Mesothelial cell of epicardium (in vitro differentiated cells): Measurements from ENCODE around the gene EEIG1. TPM values are rescaled to one million over a fixed set of nuclear protein-coding genes. Genes with fewer than 3 reads are reported as not detected.

Experiments used
- DNase-seq, 2 experiments: peaks; one replicate each; pipeline ENCODE4 v3.0.0; 2021; ENCODE audit warnings: low spot score in 2 of 2; ENCODE audit not compliant: unreplicated experiment in 2 of 2
- H3K27ac Mint-ChIP-seq: 2 replicates; pipeline ENCODE4 v1.8.0; 2021; ENCODE audit warnings: mixed read lengths
- H3K27me3 Mint-ChIP-seq: 2 replicates; pipeline ENCODE4 v1.8.0; 2021; ENCODE audit warnings: low read depth, mixed read lengths
- H3K36me3 Mint-ChIP-seq: 2 replicates; pipeline ENCODE4 v1.8.0; 2021; ENCODE audit warnings: mixed read lengths
- H3K4me1 Mint-ChIP-seq: 2 replicates; pipeline ENCODE4 v1.8.0; 2021; ENCODE audit warnings: mixed read lengths
- H3K4me3 Mint-ChIP-seq: 2 replicates; pipeline ENCODE4 v1.8.0; 2021; ENCODE audit warnings: mild to moderate bottlenecking, moderate library complexity, mixed read lengths
- H3K9me3 Mint-ChIP-seq: 2 replicates; pipeline ENCODE4 v1.8.0; 2021; ENCODE audit warnings: mixed read lengths
- total RNA-seq: library from RNA; stranded (reverse); gene quantifications from 3 replicates; pipeline ENCODE4 v1.2.1, GENCODE V29; 2021
- TF ChIP-seq, protein P1 (sequence below): fragments of 200-600 bp; sonication (generic); IDR thresholded peaks from one replicate; pipeline ENCODE4 v1.5.0; 2021; ENCODE audit warnings: antibody characterized with exemption; ENCODE audit not compliant: unreplicated experiment

The EEIG1 gene
- total RNA-seq, 1 donor from 2014 or later, result 67.4 TPM

DNA sequence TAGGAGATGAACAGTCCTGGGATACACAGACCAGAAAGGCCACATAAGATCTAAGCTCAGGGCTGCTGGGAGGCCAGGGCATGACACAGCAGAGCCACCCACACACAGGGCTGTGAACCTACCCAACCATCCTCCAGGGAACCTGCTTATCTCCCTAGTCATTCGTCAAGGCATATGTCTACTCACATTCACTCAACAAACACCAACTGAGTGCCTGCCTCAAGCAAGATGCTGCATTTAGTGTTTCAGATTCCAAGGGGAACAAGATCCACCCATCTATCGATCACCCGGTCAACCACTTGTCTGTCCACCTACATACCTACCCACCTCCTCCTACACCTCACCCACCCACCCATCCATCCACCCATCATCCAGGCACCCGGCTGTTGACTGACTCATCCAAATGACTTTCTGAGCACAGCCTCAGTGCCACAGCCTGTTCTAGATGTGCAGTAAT lies 45.0 kb downstream of the EEIG1 start:
- Mint-ChIP-seq H3K4me1 (peaks cover 34% of the 10 kb centered on the region), H3K9me3 (no peaks in the 10 kb centered on the region), H3K27ac (no peak overlapping the region), H3K36me3 (peaks cover 4% of the 10 kb centered on the region), H3K4me3 (peak overlapping the region; percentile 89), H3K27me3 (no peaks in the 10 kb centered on the region)
- no peak for DNase-seq
- TF ChIP-seq, protein P1, sequence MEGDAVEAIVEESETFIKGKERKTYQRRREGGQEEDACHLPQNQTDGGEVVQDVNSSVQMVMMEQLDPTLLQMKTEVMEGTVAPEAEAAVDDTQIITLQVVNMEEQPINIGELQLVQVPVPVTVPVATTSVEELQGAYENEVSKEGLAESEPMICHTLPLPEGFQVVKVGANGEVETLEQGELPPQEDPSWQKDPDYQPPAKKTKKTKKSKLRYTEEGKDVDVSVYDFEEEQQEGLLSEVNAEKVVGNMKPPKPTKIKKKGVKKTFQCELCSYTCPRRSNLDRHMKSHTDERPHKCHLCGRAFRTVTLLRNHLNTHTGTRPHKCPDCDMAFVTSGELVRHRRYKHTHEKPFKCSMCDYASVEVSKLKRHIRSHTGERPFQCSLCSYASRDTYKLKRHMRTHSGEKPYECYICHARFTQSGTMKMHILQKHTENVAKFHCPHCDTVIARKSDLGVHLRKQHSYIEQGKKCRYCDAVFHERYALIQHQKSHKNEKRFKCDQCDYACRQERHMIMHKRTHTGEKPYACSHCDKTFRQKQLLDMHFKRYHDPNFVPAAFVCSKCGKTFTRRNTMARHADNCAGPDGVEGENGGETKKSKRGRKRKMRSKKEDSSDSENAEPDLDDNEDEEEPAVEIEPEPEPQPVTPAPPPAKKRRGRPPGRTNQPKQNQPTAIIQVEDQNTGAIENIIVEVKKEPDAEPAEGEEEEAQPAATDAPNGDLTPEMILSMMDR, result no peak

DNA sequence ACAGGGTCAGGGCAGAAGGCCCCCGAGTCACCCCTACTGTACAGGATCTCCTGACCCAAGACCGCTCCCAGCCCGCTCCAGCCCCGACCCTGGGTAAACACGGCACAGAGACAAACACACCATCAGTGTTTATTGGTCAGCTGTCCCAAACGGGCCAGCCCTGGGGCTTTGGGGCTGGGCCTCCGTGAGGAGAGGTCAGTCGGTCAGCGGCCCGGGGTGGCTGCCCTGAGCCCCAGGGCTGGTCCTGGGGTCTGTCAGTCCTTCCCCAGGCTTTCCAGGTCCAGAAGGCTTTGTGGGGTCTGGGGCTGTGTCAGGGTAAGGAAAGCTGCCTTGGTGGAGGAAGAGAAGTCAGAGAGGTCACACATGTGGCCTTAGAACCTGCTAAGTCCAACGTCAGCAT lies 45.8 kb downstream of the EEIG1 start:
- TF ChIP-seq, protein P1, result no peak
- DNase-seq, result no peak
- peaks cover 3% of the 10 kb centered on the region for H3K27me3 Mint-ChIP-seq
- no peak overlapping the region for H3K27ac Mint-ChIP-seq
- peaks cover 37% of the 10 kb centered on the region for H3K4me1 Mint-ChIP-seq
- no peaks in the 10 kb centered on the region for H3K9me3 Mint-ChIP-seq
- no peaks in the 10 kb centered on the region for H3K36me3 Mint-ChIP-seq
- no peak overlapping the region for H3K4me3 Mint-ChIP-seq

DNA sequence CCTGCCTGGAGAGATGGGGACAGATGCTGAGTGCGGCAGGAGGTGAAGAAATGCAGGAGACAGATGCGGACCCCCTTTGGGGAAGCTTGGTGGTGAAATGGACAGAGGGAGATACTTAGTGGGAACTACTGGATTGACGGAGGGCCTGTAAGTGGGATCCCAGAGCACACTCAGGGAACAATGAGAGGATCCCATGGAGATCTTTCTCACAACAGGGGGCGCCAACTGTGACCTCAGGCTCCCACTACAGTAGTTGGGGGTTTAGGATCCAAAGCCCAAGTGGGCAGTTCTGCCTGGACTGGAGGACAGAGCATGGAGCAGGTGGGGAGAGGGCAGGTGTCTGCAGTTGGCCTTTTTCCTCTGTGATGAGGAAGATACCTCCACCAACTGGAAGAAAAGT lies 46.5 kb downstream of the EEIG1 start:
- Mint-ChIP-seq H3K27ac (no peak overlapping the region), H3K9me3 (no peaks in the 10 kb centered on the region), H3K4me1 (peaks cover 39% of the 10 kb centered on the region), H3K27me3 (peaks cover 11% of the 10 kb centered on the region), H3K4me3 (peak overlapping the region; percentile 22), H3K36me3 (no peaks in the 10 kb centered on the region)
- DNase-seq, result no peak
- TF ChIP-seq, protein P1, result no peak

DNA sequence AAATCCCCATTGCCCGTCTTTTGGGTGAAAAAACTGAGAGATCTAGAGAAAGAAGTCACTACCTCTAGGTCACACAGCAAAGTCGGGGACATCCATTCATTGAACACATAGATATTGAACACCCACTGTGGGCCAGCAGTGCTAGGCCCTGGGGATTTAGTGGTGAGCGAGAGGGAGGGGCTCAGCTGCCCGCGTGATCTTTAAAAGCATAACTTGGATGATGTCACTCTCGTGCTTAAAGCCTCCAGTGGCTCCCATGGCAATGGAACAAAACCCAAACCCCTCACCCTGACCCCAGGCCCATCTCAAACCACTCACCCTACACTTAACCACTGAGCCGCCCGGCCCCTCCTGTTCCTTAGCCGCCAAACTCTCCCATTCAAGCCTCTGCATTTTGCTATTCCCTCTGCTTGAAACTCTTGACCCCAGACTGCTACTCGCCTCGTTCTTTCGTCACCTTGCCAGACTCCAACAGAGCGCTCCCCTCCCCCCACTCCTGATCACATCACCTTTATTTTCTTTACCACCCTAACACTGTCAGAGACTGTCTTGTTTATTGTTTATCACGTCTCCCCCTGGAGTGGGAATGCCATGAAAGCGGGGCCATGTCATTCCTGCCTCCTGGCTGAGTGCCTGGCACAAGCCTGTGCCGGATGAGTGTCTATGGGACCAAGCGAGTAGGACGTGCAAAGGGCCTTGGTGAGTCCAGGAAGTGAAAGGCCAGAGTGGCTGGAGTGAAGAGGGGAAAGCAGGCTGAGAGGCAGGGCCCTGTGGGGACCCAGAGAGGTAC lies 49.5 kb downstream of the EEIG1 start:
- Mint-ChIP-seq H3K36me3 (no peaks in the 10 kb centered on the region), H3K9me3 (no peaks in the 10 kb centered on the region), H3K27me3 (peaks cover 36% of the 10 kb centered on the region), H3K4me3 (peak overlapping the region; percentile 60), H3K27ac (peak overlapping the region; percentile 39), H3K4me1 (peaks cover 22% of the 10 kb centered on the region)
- DNase-seq, result no peak
- TF ChIP-seq, protein P1, result no peak

Other genes starting within 250 kb of the EEIG1 start
- 14.0 to 17.3 TPM (median 15.9 TPM) in 3 replicates for gene TOR2A, start 245.7 kb downstream of the EEIG1 start, total RNA-seq
- 3.4 to 3.9 TPM (median 3.7 TPM) in 3 replicates for gene SH2D3C, start 202.3 kb downstream of the EEIG1 start, total RNA-seq
- 110 to 120 TPM (median 112 TPM) in 3 replicates for gene CDK9, start 195.0 kb downstream of the EEIG1 start, total RNA-seq
- 58.1 to 61.4 TPM (median 58.2 TPM) in 3 replicates for gene FPGS, start 178.1 kb downstream of the EEIG1 start, total RNA-seq
- gene ENG, start 126.3 kb downstream of the EEIG1 start, total RNA-seq, result 7.3 to 8.5 TPM (median 8.1 TPM) in 3 replicates
- gene AK1, start 103.3 kb downstream of the EEIG1 start, total RNA-seq, result 34.4 to 39.4 TPM (median 38.5 TPM) in 3 replicates
- 34.2 to 37.5 TPM (median 36.2 TPM) in 3 replicates for gene ST6GALNAC6, start 81.4 kb downstream of the EEIG1 start, total RNA-seq
- 14.5 to 16.1 TPM (median 15.8 TPM) in 3 replicates for gene ST6GALNAC4, start 63.9 kb downstream of the EEIG1 start, total RNA-seq
- gene PIP5KL1, start 50.2 kb downstream of the EEIG1 start, total RNA-seq, result 7.6 to 9.0 TPM (median 8.2 TPM) in 3 replicates
- 36.8 to 37.5 TPM (median 36.9 TPM) in 3 replicates for gene DPM2, start 43.1 kb downstream of the EEIG1 start, total RNA-seq
- 8.5 to 9.2 TPM (median 8.9 TPM) in 3 replicates for gene NAIF1, start 86.3 kb upstream of the EEIG1 start, total RNA-seq
- gene SLC25A25, start 87.2 kb upstream of the EEIG1 start, total RNA-seq, result 24.2 to 26.4 TPM (median 26.2 TPM) in 3 replicates
- gene PTGES2, start 146.7 kb upstream of the EEIG1 start, total RNA-seq, result 70.0 to 74.8 TPM (median 72.6 TPM) in 3 replicates
- not detected in 3 replicates for gene LCN2, start 168.5 kb upstream of the EEIG1 start, total RNA-seq
- gene BBLN, start 179.3 kb upstream of the EEIG1 start, total RNA-seq, result 60.7 to 64.4 TPM (median 63.1 TPM) in 3 replicates
- 152 to 157 TPM (median 155 TPM) in 3 replicates for gene CIZ1, start 210.6 kb upstream of the EEIG1 start, total RNA-seq
- 86.8 to 98.6 TPM (median 89.2 TPM) in 3 replicates for gene DNM1, start 222.4 kb upstream of the EEIG1 start, total RNA-seq